ENCODE measurements around the gene CHRD.
"Not testable (repeated sequence)": the region's sequence is repeated elsewhere in the genome, so short reads cannot be mapped to it uniquely, and the experiment has no call there.

The CHRD gene

GRCh38 chr3:184428561-184429175, 48.8 kb downstream of the CHRD start:
- no peak for DNase-seq

DNA sequence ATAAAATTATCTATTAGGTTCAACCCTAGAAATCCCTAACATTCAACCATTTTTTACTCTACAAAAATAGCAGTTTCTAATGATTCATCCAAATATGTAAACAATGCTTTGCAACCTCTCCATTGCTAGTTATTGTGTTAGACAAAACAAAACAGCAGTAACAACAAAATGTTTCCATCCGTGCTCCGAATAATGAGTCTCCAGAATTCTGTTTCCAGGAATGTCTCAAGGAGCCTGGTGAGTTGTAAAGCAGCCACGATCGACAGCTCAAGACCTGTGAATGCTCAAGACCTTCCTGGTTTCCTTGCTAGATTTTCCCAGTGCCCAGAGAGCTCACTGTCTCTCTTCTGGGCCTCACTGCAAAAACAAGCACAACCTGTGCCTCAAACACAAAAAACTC, 49.9 kb downstream of the CHRD start:
- DNase-seq, result no peak

DNA sequence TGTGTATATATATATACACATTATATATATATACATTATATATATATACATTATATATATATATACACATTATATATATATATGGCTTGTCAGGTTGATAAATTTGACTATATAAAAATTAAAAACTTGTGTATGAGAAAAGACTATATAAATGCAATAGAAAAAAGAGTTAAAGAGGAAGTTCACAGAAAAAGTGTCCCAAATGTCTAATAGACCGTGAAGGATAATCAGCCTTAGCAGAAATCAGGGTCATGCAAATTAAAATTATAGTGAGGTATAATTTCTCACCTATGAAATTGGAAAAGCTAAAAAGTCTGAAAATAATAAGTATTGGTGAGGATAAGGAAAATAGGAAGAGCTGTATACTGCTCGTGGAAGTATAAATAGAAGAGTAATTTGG, 51.1 kb downstream of the CHRD start:
- no peak for DNase-seq

DNA sequence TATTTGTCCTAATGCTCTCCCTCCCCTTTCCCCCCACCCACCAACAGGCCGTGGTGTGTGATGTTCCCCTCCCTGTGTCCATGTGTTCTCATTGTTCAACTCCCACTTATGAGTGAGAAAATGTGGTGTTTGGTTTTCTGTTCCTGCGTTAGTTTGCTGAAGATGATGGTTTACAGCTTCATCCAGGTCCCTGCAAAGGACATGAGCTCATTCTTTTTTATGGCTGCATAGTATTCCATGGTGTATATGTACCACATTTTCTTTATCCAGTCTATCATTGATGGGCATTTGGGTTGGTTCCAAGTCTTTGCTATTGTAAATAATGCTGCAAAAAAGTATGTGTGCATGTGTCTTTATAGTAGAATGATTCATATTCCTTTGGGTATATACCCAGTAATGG, 53.3 kb downstream of the CHRD start:
- DNase-seq, result not testable (repeated sequence)

DNA sequence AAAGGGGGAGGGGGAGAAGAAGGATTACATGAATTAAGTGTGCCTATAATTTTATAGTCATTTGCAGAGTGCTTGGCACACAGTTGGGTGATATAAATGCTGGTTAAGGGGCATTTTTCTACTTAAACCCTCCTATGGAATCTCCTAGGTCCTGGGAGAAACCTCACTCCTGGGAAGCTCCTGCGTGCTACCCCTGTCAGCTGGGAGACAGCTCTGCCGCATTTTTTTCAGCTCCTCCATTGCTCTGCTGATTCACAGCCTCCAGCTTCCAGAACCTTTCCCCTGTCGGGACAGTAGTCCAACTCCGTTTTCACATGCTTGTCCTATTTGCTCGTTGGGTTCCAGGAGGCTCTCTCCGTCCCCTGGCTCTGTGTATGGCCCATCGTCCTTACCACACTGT, 59.2 kb downstream of the CHRD start:
- no peak for DNase-seq
